OCI-LY1 (cell line): ENCODE measurements around the gene SDK1.

Experiments
- EZH2 ChIP-seq: fragments of 200-600 bp; sonication (generic), shearing (Covaris generic); IDR thresholded peaks from 2 replicates; pipeline ENCODE4 v1.8.0; 2017; ENCODE audit warnings: borderline replicate concordance, mixed run types, mild to moderate bottlenecking, antibody characterized with exemption, low read length, moderate library complexity, mixed read lengths
- TF ChIP-seq, protein P1 (sequence below): fragments of 200-600 bp; sonication (generic), shearing (Covaris generic); IDR thresholded peaks from 2 replicates; pipeline ENCODE4 v1.5.1; 2017; ENCODE audit warnings: mild to moderate bottlenecking, antibody characterized with exemption, low read length, moderate library complexity, mixed read lengths

GRCh38 chr7:3861941-3862340 lies 560.9 kb downstream of the SDK1 start:
- TF ChIP-seq EZH2 = no peak
- TF ChIP-seq, protein P1, sequence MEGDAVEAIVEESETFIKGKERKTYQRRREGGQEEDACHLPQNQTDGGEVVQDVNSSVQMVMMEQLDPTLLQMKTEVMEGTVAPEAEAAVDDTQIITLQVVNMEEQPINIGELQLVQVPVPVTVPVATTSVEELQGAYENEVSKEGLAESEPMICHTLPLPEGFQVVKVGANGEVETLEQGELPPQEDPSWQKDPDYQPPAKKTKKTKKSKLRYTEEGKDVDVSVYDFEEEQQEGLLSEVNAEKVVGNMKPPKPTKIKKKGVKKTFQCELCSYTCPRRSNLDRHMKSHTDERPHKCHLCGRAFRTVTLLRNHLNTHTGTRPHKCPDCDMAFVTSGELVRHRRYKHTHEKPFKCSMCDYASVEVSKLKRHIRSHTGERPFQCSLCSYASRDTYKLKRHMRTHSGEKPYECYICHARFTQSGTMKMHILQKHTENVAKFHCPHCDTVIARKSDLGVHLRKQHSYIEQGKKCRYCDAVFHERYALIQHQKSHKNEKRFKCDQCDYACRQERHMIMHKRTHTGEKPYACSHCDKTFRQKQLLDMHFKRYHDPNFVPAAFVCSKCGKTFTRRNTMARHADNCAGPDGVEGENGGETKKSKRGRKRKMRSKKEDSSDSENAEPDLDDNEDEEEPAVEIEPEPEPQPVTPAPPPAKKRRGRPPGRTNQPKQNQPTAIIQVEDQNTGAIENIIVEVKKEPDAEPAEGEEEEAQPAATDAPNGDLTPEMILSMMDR = no peak
